Fibroblast of lung (primary cell): ENCODE measurements around the gene NOS1AP. TPM values are rescaled to one million over a fixed set of nuclear protein-coding genes. Genes with fewer than 3 reads are reported as not detected.
A peak's percentile ranks its signal among the peaks of the same experiment; 100 is the strongest.

Source experiments
- DNase-seq, 2 donors: peaks; one replicate each; pipeline versions ENCODE4 v3.0.0 to v3.0.0-alpha.2; 2010; ENCODE audit warnings: low read depth in 2 of 2
- H2AFZ ChIP-seq: 2 replicates; pipeline ENCODE4 v1.5.1; 2012; ENCODE audit warnings: low read length, control low read depth, inconsistent platforms
- H3K27ac ChIP-seq: 2 replicates; pipeline ENCODE4 v1.5.1; 2011; ENCODE audit warnings: low read length, control low read depth; ENCODE audit not compliant: insufficient read depth
- H3K27me3 ChIP-seq: 2 replicates; pipeline ENCODE4 v1.5.1; 2011; ENCODE audit warnings: mild to moderate bottlenecking, low read length; ENCODE audit not compliant: control insufficient read depth, insufficient read depth
- H3K36me3 ChIP-seq: 2 replicates; pipeline ENCODE4 v1.5.1; 2011; ENCODE audit warnings: low read length; ENCODE audit not compliant: control insufficient read depth, insufficient read depth
- H3K4me1 ChIP-seq: 2 replicates; pipeline ENCODE4 v1.5.1; 2011; ENCODE audit warnings: low read length; ENCODE audit not compliant: control insufficient read depth, insufficient read depth; ENCODE audit errors: extremely low read depth
- H3K4me2 ChIP-seq: 2 replicates; pipeline ENCODE4 v1.5.1; 2011; ENCODE audit warnings: low read length, control low read depth; ENCODE audit not compliant: insufficient read depth; ENCODE audit errors: extremely low read depth
- H3K4me3 ChIP-seq, 4 experiments: fragments of 200-600 bp in 1 of 4; sonication (generic) in 1 of 4; replicated peaks in 1 of 4; 2 replicates each; pipeline ENCODE4 v1.5.1; 2011 to 2016; ENCODE audit warnings: low read length in 4 of 4, low read depth in 3 of 4, mild to moderate bottlenecking in 3 of 4, control low read depth in 2 of 4, inconsistent platforms in 1 of 4, mixed read lengths in 1 of 4; ENCODE audit not compliant: insufficient read depth in 1 of 4; ENCODE audit errors: control extremely low read depth in 1 of 4
- H3K79me2 ChIP-seq: 2 replicates; pipeline ENCODE4 v1.5.1; 2012; ENCODE audit warnings: mild to moderate bottlenecking, low read length, inconsistent platforms; ENCODE audit not compliant: control insufficient read depth, insufficient read depth
- H3K9ac ChIP-seq: 2 replicates; pipeline ENCODE4 v1.5.1; 2011; ENCODE audit warnings: mild to moderate bottlenecking, low read length, control low read depth; ENCODE audit not compliant: insufficient read depth
- H3K9me3 ChIP-seq: 2 replicates; pipeline ENCODE4 v1.5.1; 2012; ENCODE audit warnings: low read depth, low read length; ENCODE audit not compliant: control insufficient read depth, insufficient read depth
- H4K20me1 ChIP-seq: 2 replicates; pipeline ENCODE4 v1.5.1; 2011; ENCODE audit warnings: low read length; ENCODE audit not compliant: control insufficient read depth, insufficient read depth; ENCODE audit errors: extremely low read depth
- CTCF ChIP-seq, 2 donors: IDR thresholded peaks in 1 of 2; conservative IDR thresholded peaks in 1 of 2; 1 replicate in 1 of 2; 2 replicates in 1 of 2; pipeline ENCODE4 v1.5.1; 2011 to 2012; ENCODE audit warnings: low read length in 2 of 2, control low read depth in 1 of 2, inconsistent platforms in 1 of 2, low read depth in 1 of 2, mild to moderate bottlenecking in 1 of 2
- EZH2 ChIP-seq: IDR thresholded peaks from 2 replicates; pipeline ENCODE4 v1.5.1; 2012; ENCODE audit warnings: low read length, control low read depth, mild to moderate bottlenecking; ENCODE audit errors: missing control alignments
- polyA plus RNA-seq, 2 donors: library from polyadenylated mRNA; depleted of rRNA in 1 of 2; stranded (reverse) in 1 of 2; unstranded in 1 of 2; fragments of >200 nt; gene quantifications; 2 replicates each; pipeline ENCODE4 v1.2.1, GENCODE V29; 2011 to 2012; ENCODE audit warnings: missing spikeins in 1 of 2
- total RNA-seq: library from RNA; depleted of rRNA; stranded (reverse); fragments of >200 nt; gene quantifications from 2 replicates; pipeline ENCODE4 v1.2.1, GENCODE V29; 2014

The NOS1AP gene
- total and polyA plus RNA-seq, 2 donors (not counting 1 experiment from before 2014, with no cell fraction given), result 0.14 to 0.17 TPM

DNA sequence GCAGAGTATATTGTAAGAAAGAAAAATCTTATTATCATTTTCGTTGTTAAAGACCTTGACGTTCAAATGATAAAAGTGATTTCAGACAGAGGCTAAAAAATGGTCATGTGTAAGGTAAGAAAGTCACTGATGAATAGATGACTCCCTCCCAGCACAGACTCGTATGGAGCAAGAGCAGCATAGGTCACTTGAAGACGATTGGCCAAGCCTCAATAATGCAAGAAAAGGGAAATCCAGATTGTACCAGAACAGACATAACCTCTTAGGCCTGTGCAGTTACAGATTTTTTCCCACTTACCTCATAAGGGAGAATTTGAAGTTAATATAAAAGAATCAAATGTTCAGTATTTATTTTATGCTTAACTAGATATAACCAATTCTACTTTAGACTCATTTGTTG is 29.5 kb upstream of the NOS1AP start:
- no peak for TF ChIP-seq EZH2
- no peak for TF ChIP-seq CTCF (conservative IDR thresholded peaks at IDR 0.05 in 1 of 2, IDR thresholded peaks at IDR 0.05 in 1 of 2; ENCODE audit: low read depth in 1 of 2, low read length in 2 of 2)
- no peak for DNase-seq
- Histone ChIP-seq H3K79me2 (no peaks in the 10 kb centered on the region), H4K20me1 (no peaks in the 10 kb centered on the region), H3K27ac (no peak overlapping the region), H3K27me3 (no peaks in the 10 kb centered on the region), H2AFZ (no peak overlapping the region), H3K4me2 (no peak overlapping the region), H3K4me1 (peaks cover 5% of the 10 kb centered on the region), H3K36me3 (no peaks in the 10 kb centered on the region), H3K4me3 (no peak overlapping the region), H3K9me3 (no peaks in the 10 kb centered on the region), H3K9ac (no peak overlapping the region)

DNA sequence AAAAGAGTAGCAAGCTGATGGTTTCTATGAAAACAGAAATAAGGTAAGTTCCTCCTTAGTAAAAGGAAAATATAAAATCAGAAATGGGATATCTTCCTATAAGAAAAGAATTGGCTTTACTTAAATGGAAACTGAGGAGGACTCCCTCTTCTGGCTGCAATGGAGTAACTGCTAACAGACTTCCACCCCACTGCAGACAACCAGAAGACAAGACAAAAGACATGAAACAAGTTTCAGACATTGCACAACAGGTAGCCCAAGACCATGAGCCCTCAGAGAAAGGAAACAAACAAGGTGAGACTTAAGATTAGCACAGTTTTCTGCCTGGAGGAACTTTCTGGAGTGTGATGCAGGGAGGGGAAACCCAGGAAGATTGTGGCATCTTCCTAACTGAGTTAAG is 28.8 kb upstream of the NOS1AP start:
- H3K4me1 ChIP-seq, result peaks cover 3% of the 10 kb centered on the region
- H2AFZ ChIP-seq, result no peak overlapping the region
- peak; percentile 35 to 58 for DNase-seq
- TF ChIP-seq CTCF (conservative IDR thresholded peaks at IDR 0.05 in 1 of 2, IDR thresholded peaks at IDR 0.05 in 1 of 2; ENCODE audit: low read depth in 1 of 2, low read length in 2 of 2) (peak; percentile 56 to 71), EZH2 (no peak)
- H3K36me3 ChIP-seq, result no peaks in the 10 kb centered on the region
- H4K20me1 ChIP-seq, result no peaks in the 10 kb centered on the region
- no peak overlapping the region for H3K4me2 ChIP-seq
- H3K9me3 ChIP-seq, result no peaks in the 10 kb centered on the region
- no peak overlapping the region for H3K27ac ChIP-seq
- H3K9ac ChIP-seq, result no peak overlapping the region
- no peaks in the 10 kb centered on the region for H3K27me3 ChIP-seq
- H3K79me2 ChIP-seq, result no peaks in the 10 kb centered on the region
- H3K4me3 ChIP-seq, result no peak overlapping the region

DNA sequence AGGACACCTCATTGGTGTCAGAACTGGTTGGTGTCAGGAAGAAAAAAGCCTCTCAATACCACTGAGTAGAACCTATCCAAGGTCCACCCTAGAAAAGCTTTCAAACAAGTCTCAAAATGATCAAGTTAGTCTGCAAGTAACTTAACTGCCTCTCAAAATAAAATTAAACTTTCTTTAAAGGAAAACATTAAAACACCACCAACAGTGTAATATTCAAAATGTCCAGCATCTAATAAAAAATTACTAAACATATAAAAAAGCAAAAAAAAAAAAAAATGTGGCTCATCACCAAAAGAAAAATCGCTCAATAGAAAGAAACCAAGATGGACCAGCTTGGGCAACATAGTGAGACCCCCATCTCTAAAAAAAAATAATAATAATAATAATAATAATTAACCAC is 27.1 kb upstream of the NOS1AP start:
- H3K9me3 ChIP-seq, result no peaks in the 10 kb centered on the region

More for the DNA sequence above, 27.1 kb upstream of the NOS1AP start:
- Histone ChIP-seq H2AFZ (no peak overlapping the region), H3K27ac (no peak overlapping the region), H3K4me3 (no peak overlapping the region), H4K20me1 (no peaks in the 10 kb centered on the region), H3K36me3 (no peaks in the 10 kb centered on the region), H3K27me3 (no peaks in the 10 kb centered on the region), H3K4me1 (no peaks in the 10 kb centered on the region), H3K9ac (no peak overlapping the region), H3K79me2 (no peaks in the 10 kb centered on the region), H3K4me2 (no peak overlapping the region)
- no peak for TF ChIP-seq CTCF (conservative IDR thresholded peaks at IDR 0.05 in 1 of 2, IDR thresholded peaks at IDR 0.05 in 1 of 2; ENCODE audit: low read depth in 1 of 2, low read length in 2 of 2)
- no peak for TF ChIP-seq EZH2
- DNase-seq, result no peak
